Heart left ventricle (tissue), 16 donors: Measurements from ENCODE around the gene ASTL. TPM values are rescaled to one million over a fixed set of nuclear protein-coding genes. Genes with fewer than 3 reads are reported as not detected.

ENCODE experiments used
- ATAC-seq, 4 donors: fragments of 200-7000 bp; cut with Tn5 transposase; one replicate each; pipeline ENCODE4 v1.9.1; 2020 to 2022; ENCODE audit warnings: moderate library complexity in 4 of 4, mild to moderate bottlenecking in 3 of 4, moderate number of reproducible peaks in 1 of 4
- DNase-seq, 5 donors: peaks; one replicate each; pipeline ENCODE4 v3.0.0-alpha.2; 2020
- H3K27ac ChIP-seq, 12 donors: fragments of 200-600 bp; sonication (generic) in 4 of 12; one replicate each; pipeline versions ENCODE4 v1.5.0 to v1.8.0; 2016 to 2022; ENCODE audit warnings: mild to moderate bottlenecking in 2 of 12
- H3K27me3 ChIP-seq, 9 donors: fragments of 200-600 bp; sonication (generic) in 2 of 9; one replicate each; pipeline versions ENCODE4 v1.5.1 to v1.8.0; 2016 to 2022; ENCODE audit warnings: mild to moderate bottlenecking in 3 of 9
- H3K36me3 ChIP-seq, 9 donors: fragments of 200-600 bp; sonication (generic) in 2 of 9; one replicate each; pipeline versions ENCODE4 v1.5.0 to v1.8.0; 2018 to 2022; ENCODE audit warnings: mild to moderate bottlenecking in 2 of 9
- H3K4me1 ChIP-seq, 12 donors: fragments of 200-600 bp; sonication (generic) in 4 of 12; one replicate each; pipeline versions ENCODE4 v1.5.0 to v1.8.0; 2016 to 2022; ENCODE audit warnings: mild to moderate bottlenecking in 3 of 12
- H3K4me3 ChIP-seq, 12 donors: fragments of 200-600 bp; sonication (generic) in 4 of 12; one replicate each; pipeline versions ENCODE4 v1.5.0 to v1.8.0; 2017 to 2022; ENCODE audit warnings: mild to moderate bottlenecking in 9 of 12, moderate library complexity in 4 of 12
- H3K9me3 ChIP-seq, 12 donors: fragments of 200-600 bp; sonication (generic) in 4 of 12; one replicate each; pipeline versions ENCODE4 v1.5.0 to v1.8.0; 2016 to 2022; ENCODE audit warnings: mild to moderate bottlenecking in 1 of 12
- CTCF ChIP-seq, 12 donors: fragments of 200-600 bp; sonication (generic) in 4 of 12; IDR thresholded peaks; one replicate each; pipeline versions ENCODE4 v1.5.0 to v1.8.0; 2018 to 2022; ENCODE audit warnings: antibody characterized with exemption in 12 of 12, mild to moderate bottlenecking in 5 of 12
- POLR2A ChIP-seq, 2 donors: fragments of 450-650 bp; IDR thresholded peaks; one replicate each; pipeline ENCODE4 v1.6.1; 2017; ENCODE audit warnings: antibody characterized with exemption in 2 of 2, mild to moderate bottlenecking in 2 of 2, moderate library complexity in 2 of 2
- WGBS, 4 donors: extraction: QIAGEN DNeasy Blood & Tissue Kit in 2 of 4; methylation state at CpG; one replicate each; pipeline versions ENCODE4 v1.1.5 to v1.1.7; 2013 to 2018; 5-methylcytosine and 5-hydroxymethylcytosine counted together
- intact Hi-C, 10 donors: fragments of 100-400 bp; cut with DNase I; formaldehyde crosslinking; loops; one replicate each; pipeline versions ENCODE4 v1.11.1 to v1.14.2; 2022
- polyA plus RNA-seq, 2 donors: library from polyadenylated mRNA; stranded (reverse); fragments of 200-250 nt; gene quantifications; one replicate each; pipeline ENCODE4 v1.2.3, GENCODE V29; 2013
- total RNA-seq, 9 donors: library from RNA; depleted of rRNA in 2 of 9; stranded (reverse); fragments of >200 nt in 2 of 9; fragmentation: NEBNext Ultra II Directional in 3 of 9; extraction: Animal tissue kit (Norgen Biotek cat#: 25700) in 3 of 9; gene quantifications; one replicate each; pipeline versions ENCODE4 v1.1.0 to v1.2.4, GENCODE V29; 2016 to 2023
- donor health status: ischemic (EF 13 %, LVEDD 7.1; RV severe dilation, severe dysfunction).
- donor health status: healthy with polysubstance abuse.
- donor health status: DM: no; HTN: yes; CAD: no.
- donor health status: DM: no; HTN: no; CAD: no.
- donor health status: ischemic (EF 25% LVEDD 6.9; RV normal size, moderate dysfunction).
- donor health status: ischemic (EF 25% LVEDD 5.7; RV mildly dilated, moderate dysfunction).
- donor health status: healthy.
- donor health status: DM: yes; HTN: yes; CAD: no.
- donor health status: ischemic (EF 35%, LVEDD 5.7; RV mildly dilated, moderate dysfunction).
- donor health status: nonischemic (EF 11% LVEDD 7.7; RV severe dilation, severe dysfunction).
- donor health status: DM: yes; HTN: yes; CAD: no.
- donor health status: PGD.
- donor health status: ischemic (EF 29% LVEDD 5.4; RV normal size, mild dysfunction).
- donor health status: nonischemic (EF 23%, LVEDD 6.1; RV moderate dilation, normal function).

Gene ASTL
- total and polyA plus RNA-seq, 11 donors: 0.14 TPM; not detected in 10

GRCh38 chr2:96150791-96151594 is 12.7 kb upstream of the ASTL start:
- ATAC-seq (no peak), DNase-seq (no peak)
- H3K4me1 ChIP-seq: peaks cover 0 to 30% (median 11%) of the 10 kb centered on the region in 12 donors
- H3K4me3 ChIP-seq: no peak overlapping the region
- no peak for TF ChIP-seq CTCF (IDR thresholded peaks at IDR 0.05)
- TF ChIP-seq POLR2A (IDR thresholded peaks at IDR 0.05): no peak
- no peaks in the 10 kb centered on the region for H3K9me3 ChIP-seq
- 84 to 94% (median 92%) methylated on average over 13 to 14 of the region's 14 CpGs for WGBS, 4 donors
- no peaks in the 10 kb centered on the region for H3K36me3 ChIP-seq
- intact Hi-C loops: no loop called here
- H3K27me3 ChIP-seq: no peaks in the 10 kb centered on the region
- H3K27ac ChIP-seq: no peak overlapping the region

GRCh38 chr2:96150007-96150640 is 11.8 kb upstream of the ASTL start:
- peak in 1 of 5 donors; percentile 4 for DNase-seq

GRCh38 chr2:96148410-96149217 is 10.3 kb upstream of the ASTL start:
- no peaks in the 10 kb centered on the region for H3K9me3 ChIP-seq
- peaks cover 0 to 7% (median 0%) of the 10 kb centered on the region in 9 donors for H3K27me3 ChIP-seq
- intact Hi-C loops: loop anchor here in 3 of 10 donors (5.0 to 10.0 kb wide), 4 partner anchors 59 to 366 kb away; partner anchors contain the start of genes CIAO1 (in 2 of the 3), TMEM127 (in 2 of the 3) and STARD7 (in 1 of the 3)
- WGBS, 4 donors: 54 to 71% (median 63%) methylated on average over 17 to 29 of the region's 29 CpGs
- peak overlapping the region in 3 of 12 donors; percentile 16 to 67 (median 67) for H3K27ac ChIP-seq
- DNase-seq (peak; percentile 52 to 82 (median 76)), ATAC-seq (peak in 3 of 4 donors; percentile 9 to 78 (median 17))
- H3K4me1 ChIP-seq: peaks cover 0 to 50% (median 27%) of the 10 kb centered on the region in 12 donors
- peak overlapping the region in 1 of 12 donors; percentile 13 for H3K4me3 ChIP-seq
- peaks cover 0 to 3% (median 0%) of the 10 kb centered on the region in 9 donors for H3K36me3 ChIP-seq
- no peak for TF ChIP-seq CTCF (IDR thresholded peaks at IDR 0.05)
- TF ChIP-seq POLR2A (IDR thresholded peaks at IDR 0.05): no peak

More at GRCh38 chr2:96150007-96150640, 11.8 kb upstream of the ASTL start:
- TF ChIP-seq CTCF (IDR thresholded peaks at IDR 0.05) (no peak), POLR2A (IDR thresholded peaks at IDR 0.05) (no peak)
- peaks cover 0 to 38% (median 17%) of the 10 kb centered on the region in 12 donors for H3K4me1 ChIP-seq
- no peak overlapping the region for H3K4me3 ChIP-seq
- H3K36me3 ChIP-seq: no peaks in the 10 kb centered on the region
- no peaks in the 10 kb centered on the region for H3K27me3 ChIP-seq
- no peak overlapping the region for H3K27ac ChIP-seq
- ATAC-seq: no peak
- intact Hi-C loops: no loop called here
- H3K9me3 ChIP-seq: no peaks in the 10 kb centered on the region
- 94 to 96% (median 95%) methylated on average over 6 of the region's 6 CpGs for WGBS, 4 donors
